Muscle of leg (tissue), 11 donors: ENCODE measurements around the gene FILIP1L. TPM values are rescaled to one million over a fixed set of nuclear protein-coding genes. Genes with fewer than 3 reads are reported as not detected.

Experiments
- DNase-seq: peaks from one replicate; pipeline ENCODE4 v3.0.0; 2013
- H3K27ac ChIP-seq: one replicate; pipeline ENCODE4 v1.5.1; 2013; ENCODE audit warnings: mild to moderate bottlenecking, low read length, control low read depth
- H3K27me3 ChIP-seq: one replicate; pipeline ENCODE4 v1.6.1; 2013; ENCODE audit warnings: low read length; ENCODE audit not compliant: control insufficient read depth, insufficient read depth
- H3K36me3 ChIP-seq: one replicate; pipeline ENCODE4 v1.6.1; 2013; ENCODE audit warnings: low read length; ENCODE audit not compliant: control insufficient read depth, insufficient read depth
- H3K4me1 ChIP-seq: one replicate; pipeline ENCODE4 v1.6.1; 2013; ENCODE audit warnings: low read length; ENCODE audit not compliant: control insufficient read depth, insufficient read depth
- H3K4me3 ChIP-seq: one replicate; pipeline ENCODE4 v1.5.1; 2013; ENCODE audit warnings: low read length, control low read depth
- H3K9me3 ChIP-seq: replicated peaks from 2 replicates; pipeline ENCODE4 v1.6.1; 2013; ENCODE audit warnings: low read depth, low read length; ENCODE audit not compliant: control insufficient read depth
- WGBS: methylation state at CpG from one replicate; pipeline ENCODE4 v1.1.5; 2013; ENCODE audit warnings: missing lambda C conversion rate; ENCODE audit not compliant: insufficient coverage; 5-methylcytosine and 5-hydroxymethylcytosine counted together
- polyA plus RNA-seq, 8 donors: library from polyadenylated mRNA; unstranded; fragments of 120-200 nt; gene quantifications; one replicate each; pipeline versions ENCODE4 v1.2.1 to v1.2.3, GENCODE V29; 2013; ENCODE audit warnings: inconsistent platforms in 1 of 8, low replicate concordance in 1 of 8; ENCODE audit not compliant: insufficient read length in 8 of 8, insufficient read depth in 1 of 8
- total RNA-seq: library from RNA; stranded (reverse); fragments of 120-200 nt; gene quantifications from one replicate; pipeline ENCODE4 v1.2.4, GENCODE V29; 2013

The FILIP1L gene
- total and polyA plus RNA-seq, 9 donors: 30.0 to 72.9 (median 51.2) TPM

DNA sequence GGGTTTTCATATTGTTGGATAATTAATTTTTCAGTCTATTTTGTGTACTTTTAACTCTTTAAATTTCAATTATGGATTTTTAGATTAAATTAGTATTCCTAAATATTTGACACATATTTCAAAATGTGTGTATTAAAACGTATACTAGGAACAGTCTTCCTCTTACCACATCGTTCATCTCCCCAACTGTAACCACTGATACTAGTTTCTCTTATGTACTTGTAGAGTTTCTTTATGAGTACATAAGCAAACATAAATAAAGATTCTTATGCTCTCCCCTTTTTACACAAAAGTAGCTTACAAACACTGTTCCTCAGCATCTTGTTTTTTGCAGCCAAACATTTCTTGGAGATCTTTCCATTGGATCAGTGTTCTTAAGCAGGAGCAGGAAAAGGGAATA, 250.7 kb downstream of the FILIP1L start:
- Histone ChIP-seq H3K4me1 (peaks cover 5% of the 10 kb centered on the region), H3K4me3 (no peak overlapping the region), H3K27ac (no peak overlapping the region), H3K36me3 (peaks cover 30% of the 10 kb centered on the region), H3K9me3 (no peaks in the 10 kb centered on the region), H3K27me3 (no peaks in the 10 kb centered on the region)
- WGBS: no CpG with 5 or more reads among the region's 2 CpGs
- DNase-seq: no peak

DNA sequence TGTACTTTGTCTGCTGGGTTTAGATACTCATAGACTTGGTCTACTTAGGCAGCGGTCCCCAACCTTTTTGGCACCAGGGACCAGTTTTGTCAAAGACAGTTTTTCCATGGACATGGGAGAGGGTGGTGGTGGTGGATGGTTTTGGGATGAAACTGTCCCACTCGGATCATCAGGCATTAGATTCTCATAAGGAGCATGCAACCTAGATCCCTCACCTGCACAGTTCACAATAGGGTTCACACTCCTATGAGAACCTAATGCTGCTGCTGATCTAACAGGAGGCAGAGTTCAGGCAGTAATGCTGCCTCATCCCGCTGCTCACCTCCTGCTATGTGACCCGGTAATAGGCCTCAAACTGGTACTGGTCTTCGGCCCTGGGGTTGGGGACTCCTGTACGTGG, 251.3 kb downstream of the FILIP1L start:
- no peak overlapping the region for H3K4me3 ChIP-seq
- no peak overlapping the region for H3K27ac ChIP-seq
- no CpG with 5 or more reads among the region's 6 CpGs for WGBS
- no peaks in the 10 kb centered on the region for H3K27me3 ChIP-seq
- H3K9me3 ChIP-seq: no peaks in the 10 kb centered on the region
- DNase-seq: no peak
- peaks cover 5% of the 10 kb centered on the region for H3K4me1 ChIP-seq
- peaks cover 30% of the 10 kb centered on the region for H3K36me3 ChIP-seq

DNA sequence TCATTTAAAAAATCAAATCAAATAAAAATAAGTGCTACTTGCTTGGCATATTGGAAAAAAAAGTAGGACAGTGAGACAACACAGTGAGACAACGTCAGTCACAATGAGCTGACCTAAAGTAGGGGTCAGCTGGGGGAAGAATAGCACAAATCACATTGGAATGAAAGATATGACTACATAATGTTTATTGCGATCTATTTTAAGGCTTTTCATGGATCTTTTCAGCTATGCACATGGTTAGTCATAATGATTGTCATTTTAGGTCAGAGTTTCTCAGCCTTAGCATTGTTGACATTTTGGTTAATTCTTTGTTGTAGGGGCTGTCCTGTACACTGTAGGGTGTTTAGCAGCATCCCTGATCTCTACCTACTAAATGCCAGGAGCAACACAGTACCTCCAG, 252.1 kb downstream of the FILIP1L start:
- 60% methylated on average over 2 of the region's 2 CpGs for WGBS
- DNase-seq: no peak
- H3K27ac ChIP-seq: no peak overlapping the region
- peaks cover 5% of the 10 kb centered on the region for H3K4me1 ChIP-seq
- H3K9me3 ChIP-seq: no peaks in the 10 kb centered on the region
- no peaks in the 10 kb centered on the region for H3K27me3 ChIP-seq
- H3K36me3 ChIP-seq: peaks cover 31% of the 10 kb centered on the region
- H3K4me3 ChIP-seq: no peak overlapping the region

DNA sequence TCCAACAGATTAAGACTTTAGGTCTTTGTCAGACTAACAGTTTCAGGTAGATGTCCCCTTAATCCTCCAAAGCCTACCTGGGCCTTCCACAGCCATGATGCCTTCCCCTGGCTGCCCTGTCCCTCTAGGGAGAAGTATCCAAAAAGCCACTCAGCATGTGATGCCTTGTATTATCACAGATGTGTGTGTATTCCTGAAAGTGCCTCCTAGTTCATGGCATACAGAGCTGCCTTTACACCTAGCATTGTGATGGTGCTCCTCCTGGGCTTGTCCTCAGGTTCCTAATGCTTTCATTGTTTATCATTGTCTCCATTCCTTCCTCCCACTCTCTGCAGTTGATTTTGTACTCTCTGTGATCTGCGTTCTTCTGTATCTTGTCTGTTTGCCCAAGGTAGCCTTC, 253.1 kb downstream of the FILIP1L start:
- WGBS: 100% methylated on average over 1 of the region's 1 CpG
- no peaks in the 10 kb centered on the region for H3K9me3 ChIP-seq
- H3K4me1 ChIP-seq: peaks cover 5% of the 10 kb centered on the region
- H3K4me3 ChIP-seq: no peak overlapping the region
- DNase-seq: no peak
- H3K27ac ChIP-seq: no peak overlapping the region
- peaks cover 31% of the 10 kb centered on the region for H3K36me3 ChIP-seq
- H3K27me3 ChIP-seq: no peaks in the 10 kb centered on the region

DNA sequence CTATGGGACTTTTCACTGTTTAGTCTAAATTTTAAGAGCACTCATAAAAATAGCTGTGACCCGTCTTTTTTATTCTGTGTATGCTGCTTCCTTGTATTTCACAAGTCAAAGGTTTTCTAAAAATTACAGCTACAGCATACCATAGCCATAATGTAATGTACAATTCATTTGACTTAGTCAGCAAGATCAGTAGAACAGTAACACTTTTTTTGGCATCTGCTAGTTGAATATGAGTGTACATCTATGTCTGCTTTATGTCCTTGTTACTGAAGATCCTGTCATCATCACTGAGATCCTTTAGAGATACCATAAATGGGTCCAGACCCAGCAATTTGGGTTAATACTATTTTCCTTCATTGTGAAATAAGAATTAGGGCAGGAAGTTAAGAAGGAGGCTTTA, 254.5 kb downstream of the FILIP1L start:
- peaks cover 7% of the 10 kb centered on the region for H3K4me1 ChIP-seq
- peak; percentile 81 for DNase-seq
- no CpG with 5 or more reads among the region's 1 CpG for WGBS

DNA sequence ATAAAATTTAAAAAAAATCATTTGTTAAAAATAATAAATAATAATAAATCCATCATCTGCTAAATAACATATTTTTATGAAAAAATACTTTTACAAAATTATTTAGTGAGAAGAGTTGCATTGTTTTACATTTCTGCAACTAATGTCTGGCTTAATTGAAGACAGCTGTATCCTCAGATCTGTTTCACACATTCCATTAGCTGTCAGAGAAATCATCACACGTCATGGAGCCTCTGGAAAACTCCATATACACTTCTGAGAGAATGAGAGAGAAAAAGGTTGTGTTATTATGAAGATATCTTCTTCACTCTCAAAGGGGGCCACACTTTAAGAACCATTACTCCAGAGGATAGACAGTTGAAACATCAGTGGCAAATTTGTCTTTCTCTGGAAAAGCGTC, 255.8 kb downstream of the FILIP1L start:
- Histone ChIP-seq H3K9me3 (no peaks in the 10 kb centered on the region), H3K27ac (no peak overlapping the region), H3K4me3 (no peak overlapping the region), H3K36me3 (peaks cover 31% of the 10 kb centered on the region), H3K4me1 (peaks cover 11% of the 10 kb centered on the region), H3K27me3 (no peaks in the 10 kb centered on the region)
- no peak for DNase-seq
- WGBS: no CpG with 5 or more reads among the region's 2 CpGs

More for the DNA sequence above, 254.5 kb downstream of the FILIP1L start:
- Histone ChIP-seq H3K27ac (peak overlapping the region; percentile 52), H3K9me3 (no peaks in the 10 kb centered on the region), H3K27me3 (no peaks in the 10 kb centered on the region), H3K36me3 (peaks cover 34% of the 10 kb centered on the region), H3K4me3 (no peak overlapping the region)

DNA sequence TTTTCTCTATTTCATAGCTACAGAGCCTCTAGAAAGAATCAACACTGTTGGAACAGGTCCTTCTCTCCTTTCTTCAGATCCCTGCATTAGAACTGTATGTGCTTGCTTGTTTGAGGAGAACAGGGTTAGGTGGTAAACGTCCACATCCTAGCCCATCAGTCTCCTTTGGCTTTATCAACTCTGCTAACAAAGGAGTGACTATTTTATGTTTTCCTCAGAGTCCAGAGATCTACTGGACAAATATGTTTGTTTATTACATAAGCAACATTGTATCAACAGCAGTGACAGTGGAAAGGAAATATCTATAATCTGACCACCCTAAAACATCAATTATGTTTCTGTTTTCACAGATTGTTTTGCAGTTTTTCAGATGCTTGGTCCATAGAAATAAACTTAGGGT, 257.0 kb downstream of the FILIP1L start:
- Histone ChIP-seq H3K9me3 (no peaks in the 10 kb centered on the region), H3K4me3 (no peak overlapping the region), H3K27me3 (no peaks in the 10 kb centered on the region), H3K4me1 (peaks cover 11% of the 10 kb centered on the region), H3K36me3 (peaks cover 25% of the 10 kb centered on the region), H3K27ac (no peak overlapping the region)
- WGBS: no CpG with 5 or more reads among the region's 1 CpG
- no peak for DNase-seq

DNA sequence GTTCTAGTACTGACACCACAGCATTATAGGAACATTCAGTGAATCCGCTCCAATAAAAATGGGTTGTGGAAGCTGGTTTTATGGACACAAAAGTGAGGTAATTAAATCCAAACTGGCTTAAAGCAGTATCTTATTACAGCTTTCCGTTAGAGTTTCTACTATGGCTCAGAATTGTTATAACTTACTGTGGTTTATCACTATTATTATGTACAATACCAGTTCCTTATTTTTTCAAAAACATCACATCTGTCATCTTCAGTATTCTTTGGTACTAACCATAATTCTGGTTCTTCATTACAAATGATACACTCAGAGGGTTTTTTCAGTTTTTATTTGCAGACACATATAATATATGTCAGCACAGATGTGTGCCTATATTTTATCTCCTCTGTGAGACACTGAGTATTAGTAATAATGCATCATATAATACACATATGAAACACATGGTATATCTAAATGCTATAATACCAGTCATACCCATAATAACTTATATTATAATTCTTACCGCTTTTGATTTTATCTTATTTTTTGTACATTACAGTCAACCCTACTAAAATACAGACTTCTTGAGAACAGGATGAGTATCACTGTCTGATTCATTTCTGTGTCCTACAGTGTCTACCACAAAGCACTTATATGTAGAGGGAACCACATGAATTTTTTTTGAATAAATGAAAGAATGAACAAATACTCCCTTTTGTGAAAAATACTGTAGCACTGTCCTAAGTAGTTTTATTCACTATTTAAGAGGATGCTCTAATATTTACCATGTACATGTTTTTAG, 257.7 kb downstream of the FILIP1L start:
- no peak overlapping the region for H3K27ac ChIP-seq
- H3K36me3 ChIP-seq: peaks cover 24% of the 10 kb centered on the region
- WGBS: no CpG with 5 or more reads among the region's 3 CpGs
- no peaks in the 10 kb centered on the region for H3K9me3 ChIP-seq
- no peaks in the 10 kb centered on the region for H3K27me3 ChIP-seq
- DNase-seq: no peak
- peaks cover 11% of the 10 kb centered on the region for H3K4me1 ChIP-seq
- H3K4me3 ChIP-seq: no peak overlapping the region

DNA sequence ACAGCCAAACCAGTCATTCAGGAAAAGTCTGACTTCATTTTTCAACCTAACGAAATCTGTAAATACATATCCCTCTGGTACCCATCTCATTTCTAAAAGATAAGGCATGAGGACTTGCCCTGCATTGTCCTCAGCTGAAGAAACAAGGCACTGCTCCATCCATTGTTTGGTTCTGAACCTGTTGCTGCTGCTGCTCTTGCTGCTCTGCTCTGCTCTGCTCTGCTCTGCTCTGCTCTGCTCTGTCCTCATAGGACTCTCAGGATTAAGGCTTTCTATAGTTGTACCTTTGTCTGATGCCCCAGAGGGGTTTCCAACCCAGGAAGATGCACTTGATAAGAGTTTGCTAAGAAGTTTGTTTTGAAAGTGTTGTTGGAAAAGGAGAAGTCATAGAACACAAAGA, 258.4 kb downstream of the FILIP1L start:
- H3K9me3 ChIP-seq: no peaks in the 10 kb centered on the region
- H3K4me3 ChIP-seq: no peak overlapping the region
- WGBS: 91% methylated on average over 1 of the region's 1 CpG
- no peak overlapping the region for H3K27ac ChIP-seq
- H3K27me3 ChIP-seq: no peaks in the 10 kb centered on the region
- H3K4me1 ChIP-seq: peaks cover 11% of the 10 kb centered on the region
- H3K36me3 ChIP-seq: peaks cover 18% of the 10 kb centered on the region
- DNase-seq: no peak

DNA sequence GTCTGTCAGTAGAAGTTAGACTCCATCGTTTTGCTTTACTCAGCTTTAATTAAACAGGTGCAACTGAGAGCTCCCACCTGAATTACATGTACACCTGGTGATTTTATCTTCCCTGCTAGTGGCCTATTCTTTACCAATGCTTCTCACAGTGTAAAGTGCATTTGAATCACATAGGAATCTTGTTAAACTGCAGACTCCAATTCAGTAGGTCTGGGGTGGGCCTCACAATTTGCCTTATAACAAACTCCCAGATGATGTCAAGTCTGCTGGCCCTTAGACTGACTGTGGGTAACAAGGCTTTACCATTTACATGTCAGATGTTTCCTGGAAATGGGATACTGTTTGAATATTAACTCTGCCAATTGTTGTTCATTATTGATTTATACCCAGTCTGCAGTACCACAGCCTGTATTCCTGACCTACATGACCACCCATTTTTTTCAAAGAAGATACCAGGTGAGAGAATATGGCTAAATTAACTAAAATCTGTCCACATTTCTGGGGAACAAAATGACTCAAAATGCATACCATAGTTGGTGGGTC, 259.5 kb downstream of the FILIP1L start:
- H3K36me3 ChIP-seq: peaks cover 20% of the 10 kb centered on the region
- H3K27me3 ChIP-seq: no peaks in the 10 kb centered on the region
- DNase-seq: no peak
- H3K4me1 ChIP-seq: peaks cover 6% of the 10 kb centered on the region
- no CpG with 5 or more reads among the region's 1 CpG for WGBS
- no peak overlapping the region for H3K4me3 ChIP-seq
- peak overlapping the region; percentile 38 for H3K27ac ChIP-seq
- H3K9me3 ChIP-seq: no peaks in the 10 kb centered on the region
